Cardiac muscle cell (in vitro differentiated cells and primary cell): ENCODE results near the gene VAPA. TPM values are rescaled to one million over a fixed set of nuclear protein-coding genes. Genes with fewer than 3 reads are reported as not detected.

Experiments used
- DNase-seq, 2 donors: peaks; one replicate each; pipeline versions ENCODE4 v3.0.0 to v3.0.0-alpha.2; 2010 to 2017; ENCODE audit warnings: low read depth in 1 of 2, low spot score in 1 of 2
- H3K27ac ChIP-seq: fragments of 200-600 bp; sonication (generic); 2 replicates; pipeline ENCODE4 v1.5.1; 2016
- H3K27me3 ChIP-seq: fragments of 200-600 bp; sonication (generic); 2 replicates; pipeline ENCODE4 v1.6.0; 2016; ENCODE audit warnings: control low read depth
- H3K36me3 ChIP-seq: fragments of 200-600 bp; sonication (generic); 2 replicates; pipeline ENCODE4 v1.5.1; 2016; ENCODE audit warnings: control low read depth
- H3K4me1 ChIP-seq: fragments of 200-600 bp; sonication (generic); 2 replicates; pipeline ENCODE4 v1.8.1; 2017; ENCODE audit warnings: low read depth, mild to moderate bottlenecking, mixed run types
- H3K4me3 ChIP-seq: fragments of 200-600 bp; sonication (generic); 2 replicates; pipeline ENCODE4 v1.5.1; 2016; ENCODE audit warnings: mild to moderate bottlenecking
- H3K9me3 ChIP-seq: fragments of 200-600 bp; sonication (generic); 2 replicates; pipeline ENCODE4 v1.5.1; 2017; ENCODE audit warnings: low read depth, mild to moderate bottlenecking, control low read depth
- CTCF ChIP-seq: IDR thresholded peaks from 2 replicates; pipeline ENCODE4 v1.5.1; 2012; ENCODE audit warnings: low read depth, mild to moderate bottlenecking, low read length
- polyA plus RNA-seq: library from polyadenylated mRNA; unstranded; fragments of >200 nt; fragmentation: Nextera tagmentation; extraction: Ambion mirVana; gene quantifications from 2 replicates; pipeline ENCODE4 v1.2.1, GENCODE V29; 2016
- total RNA-seq: library from RNA; depleted of rRNA; stranded (reverse); fragments of >200 nt; gene quantifications from 2 replicates; pipeline ENCODE4 v1.2.3, GENCODE V29; 2016

The VAPA gene
- total and polyA plus RNA-seq, 2 experiments from 2014 or later: 137 to 215 TPM

GRCh38 chr18:9928646-9929259 lies 14.9 kb downstream of the VAPA start:
- no peaks in the 10 kb centered on the region for H3K27me3 ChIP-seq
- H3K36me3 ChIP-seq: peaks cover 3% of the 10 kb centered on the region
- no peak overlapping the region for H3K4me3 ChIP-seq
- no peak for DNase-seq
- no peaks in the 10 kb centered on the region for H3K9me3 ChIP-seq
- no peak for TF ChIP-seq CTCF
- H3K27ac ChIP-seq: no peak overlapping the region
- H3K4me1 ChIP-seq: peaks cover 14% of the 10 kb centered on the region

DNA sequence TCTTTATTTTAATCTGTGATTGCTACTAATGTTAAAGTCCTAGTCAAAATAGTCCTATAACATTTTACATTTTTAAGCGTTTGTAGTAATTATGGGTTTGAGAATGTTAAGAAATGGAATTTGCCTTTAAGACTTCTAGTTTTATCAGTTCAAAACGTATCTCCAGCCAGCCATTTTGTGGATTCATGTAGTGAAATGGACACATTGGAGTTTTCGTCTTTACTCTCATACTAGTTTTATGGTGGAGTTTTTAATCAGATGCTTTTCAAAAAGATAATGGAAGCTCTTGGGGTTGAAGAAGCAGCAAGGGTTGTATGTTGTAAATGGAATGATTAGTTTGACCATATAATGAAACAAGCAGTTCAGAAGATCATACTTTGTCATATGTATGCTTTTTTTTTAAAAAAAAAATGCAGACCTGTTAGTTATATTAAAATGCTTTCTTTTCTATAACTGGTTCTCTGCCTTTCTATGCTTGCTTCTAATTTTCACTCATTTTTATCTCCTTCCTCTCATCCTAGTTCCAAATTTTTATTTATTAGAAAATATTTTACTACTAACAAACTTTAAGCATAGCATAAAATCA lies 16.6 kb downstream of the VAPA start:
- Histone ChIP-seq H3K4me3 (no peak overlapping the region), H3K36me3 (peaks cover 11% of the 10 kb centered on the region), H3K4me1 (peaks cover 14% of the 10 kb centered on the region), H3K9me3 (no peaks in the 10 kb centered on the region), H3K27ac (no peak overlapping the region), H3K27me3 (no peaks in the 10 kb centered on the region)
- no peak for TF ChIP-seq CTCF
- no peak for DNase-seq

- Histone ChIP-seq H3K9me3 (no peaks in the 10 kb centered on the region), H3K4me1 (peaks cover 14% of the 10 kb centered on the region), H3K27ac (no peak overlapping the region), H3K36me3 (peaks cover 15% of the 10 kb centered on the region), H3K4me3 (no peak overlapping the region), H3K27me3 (no peaks in the 10 kb centered on the region)
- no peak for DNase-seq
- TF ChIP-seq CTCF: no peak
Measured at GRCh38 chr18:9931146-9931545, 17.3 kb downstream of the VAPA start.

DNA sequence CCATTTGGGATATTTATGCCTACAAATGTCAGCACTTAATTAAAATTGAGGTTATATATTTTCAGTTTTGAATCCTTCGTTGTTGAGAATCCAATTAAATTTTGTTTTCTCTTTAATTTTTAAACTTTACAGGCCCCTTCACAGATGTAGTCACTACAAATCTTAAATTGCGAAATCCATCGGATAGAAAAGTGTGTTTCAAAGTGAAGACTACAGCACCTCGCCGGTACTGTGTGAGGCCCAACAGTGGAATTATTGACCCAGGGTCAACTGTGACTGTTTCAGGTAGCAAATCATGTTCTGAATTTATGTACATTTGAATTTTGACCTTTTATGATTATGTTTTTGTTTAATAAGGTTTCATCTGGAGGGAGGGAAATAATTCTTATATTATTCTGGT lies 17.9 kb downstream of the VAPA start:
- no peaks in the 10 kb centered on the region for H3K27me3 ChIP-seq
- H3K36me3 ChIP-seq: peaks cover 18% of the 10 kb centered on the region
- H3K4me3 ChIP-seq: no peak overlapping the region
- no peak for DNase-seq
- no peak overlapping the region for H3K27ac ChIP-seq
- H3K9me3 ChIP-seq: no peaks in the 10 kb centered on the region
- H3K4me1 ChIP-seq: peaks cover 14% of the 10 kb centered on the region
- no peak for TF ChIP-seq CTCF

- H3K9me3 ChIP-seq: no peaks in the 10 kb centered on the region
- DNase-seq: no peak
- no peaks in the 10 kb centered on the region for H3K27me3 ChIP-seq
- peaks cover 31% of the 10 kb centered on the region for H3K36me3 ChIP-seq
- no peak for TF ChIP-seq CTCF
- no peak overlapping the region for H3K4me3 ChIP-seq
- peaks cover 11% of the 10 kb centered on the region for H3K4me1 ChIP-seq
- H3K27ac ChIP-seq: no peak overlapping the region
Measured at GRCh38 chr18:9933865-9934264, 20.0 kb downstream of the VAPA start.
